Measurements from ENCODE around the gene CASP7. TPM values are rescaled to one million over a fixed set of nuclear protein-coding genes. Genes with fewer than 3 reads are reported as not detected.
"Not testable (repeated sequence)": the region's sequence is repeated elsewhere in the genome, so short reads cannot be mapped to it uniquely, and the experiment has no call there.

Gene CASP7
- total RNA-seq, 2 donors from 2014 or later, result 9.9 to 18.5 TPM

DNA sequence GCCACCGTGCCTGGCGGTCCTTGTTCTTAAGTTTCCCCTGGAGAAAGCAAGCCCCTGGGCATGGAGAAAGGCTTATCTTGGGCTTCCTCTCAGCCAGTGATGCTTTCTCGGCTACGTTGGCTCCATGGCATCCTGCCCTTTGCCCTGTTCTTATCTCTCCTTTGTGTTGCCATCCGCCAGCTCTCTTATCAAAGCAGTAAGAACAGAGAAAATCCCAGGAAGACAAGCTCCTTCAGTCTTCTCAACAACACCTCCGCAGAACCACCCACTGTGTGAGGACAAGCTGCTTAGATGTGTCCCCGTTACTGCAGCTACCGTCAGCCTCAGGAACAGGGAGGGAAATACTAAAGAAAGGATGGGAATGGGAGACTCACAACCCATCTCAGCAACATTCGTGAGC is 75.1 kb downstream of the CASP7 start:
- no peaks in the 10 kb centered on the region for H3K9me3 Mint-ChIP-seq
- peaks cover 12% of the 10 kb centered on the region for H3K27me3 Mint-ChIP-seq (ENCODE audit: low read depth)
- H3K27ac Mint-ChIP-seq, result no peak overlapping the region
- no peaks in the 10 kb centered on the region for H3K36me3 Mint-ChIP-seq (ENCODE audit: insufficient read depth in 2 of 2)
- no peak for DNase-seq
- H3K4me3 Mint-ChIP-seq, result no peak overlapping the region
- H3K4me1 Mint-ChIP-seq (ENCODE audit: low read depth), result no peaks in the 10 kb centered on the region
- ATAC-seq (replicated peaks in 1 of 2), result no peak

DNA sequence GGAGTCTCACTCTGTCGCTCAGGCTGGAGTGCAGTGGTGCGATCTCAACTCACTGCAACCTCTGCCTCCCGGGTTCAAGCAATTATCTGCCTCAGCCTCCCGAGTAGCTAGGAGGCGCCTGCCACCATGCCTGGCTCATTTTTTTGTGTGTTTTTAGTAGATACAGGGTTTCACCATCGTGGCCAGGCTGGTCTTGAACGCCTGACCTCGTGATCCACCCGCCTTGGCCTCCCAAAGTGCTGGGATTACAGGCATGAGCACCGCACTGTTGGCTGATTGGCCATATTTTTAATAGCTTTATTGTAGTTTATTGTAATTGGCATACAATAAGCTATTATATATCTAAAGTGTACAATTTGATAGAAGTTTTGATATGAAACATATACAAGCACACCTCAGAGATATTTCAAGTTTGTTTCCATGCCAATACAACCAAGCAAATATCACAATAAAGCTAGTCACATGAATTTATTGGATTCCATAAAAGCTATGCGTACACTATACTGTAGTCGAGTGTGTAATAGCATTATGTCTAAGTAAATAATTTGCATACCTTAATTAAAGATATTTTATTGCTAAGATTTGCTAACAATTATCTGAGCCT is 77.3 kb downstream of the CASP7 start:
- no peak for DNase-seq
- Mint-ChIP-seq H3K9me3 (no peaks in the 10 kb centered on the region), H3K27ac (no peak overlapping the region), H3K27me3 (ENCODE audit: low read depth) (peaks cover 17% of the 10 kb centered on the region), H3K36me3 (ENCODE audit: insufficient read depth in 2 of 2) (no peaks in the 10 kb centered on the region), H3K4me3 (no peak overlapping the region), H3K4me1 (ENCODE audit: low read depth) (no peaks in the 10 kb centered on the region)
- no peak for ATAC-seq (replicated peaks in 1 of 2)

DNA sequence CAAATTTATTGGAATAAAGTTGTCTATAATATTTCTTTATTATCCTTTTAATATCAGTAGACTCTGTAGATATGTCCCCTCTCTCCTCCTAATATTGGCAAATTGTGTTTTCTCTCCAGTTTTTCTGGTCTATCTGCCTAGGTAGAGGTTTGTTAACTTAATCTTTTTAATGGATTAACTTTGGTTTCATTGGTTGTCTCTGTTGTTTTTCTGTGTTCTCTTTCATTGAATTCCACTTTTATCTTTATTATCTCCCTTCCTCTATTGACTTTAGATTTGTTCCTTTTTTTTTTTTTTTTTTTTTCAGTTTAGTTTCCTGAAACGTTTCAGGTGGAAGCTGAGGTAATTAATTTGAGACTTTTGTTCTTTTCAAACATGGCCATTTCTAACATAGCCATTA is 82.4 kb downstream of the CASP7 start:
- no peak for ATAC-seq (replicated peaks in 1 of 2)
- H3K36me3 Mint-ChIP-seq (ENCODE audit: insufficient read depth in 2 of 2), result peaks cover 1 to 3% of the 10 kb centered on the region in 2 donors
- peaks cover 17% of the 10 kb centered on the region for H3K27me3 Mint-ChIP-seq (ENCODE audit: low read depth)

DNA sequence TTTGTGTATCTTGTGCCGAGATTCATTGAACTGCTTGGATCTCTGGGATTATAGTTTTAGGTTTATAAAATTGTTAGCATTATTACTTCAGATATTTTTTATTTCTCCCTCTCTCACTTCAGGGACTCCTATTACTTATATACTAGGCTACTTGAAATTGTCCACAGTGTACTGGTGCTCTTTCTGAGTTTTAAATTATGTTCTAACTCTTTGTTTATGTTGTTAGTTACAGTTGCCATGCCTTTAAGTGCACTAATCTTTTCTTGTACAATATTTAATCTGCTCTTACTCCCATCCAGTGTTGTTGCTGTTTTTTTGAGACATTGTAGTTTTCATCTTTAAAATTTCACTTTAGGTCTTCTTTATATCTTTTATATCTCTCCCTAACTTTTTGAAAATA is 84.9 kb downstream of the CASP7 start:
- no peak for DNase-seq
- Mint-ChIP-seq H3K4me3 (no peak overlapping the region), H3K4me1 (ENCODE audit: low read depth) (no peaks in the 10 kb centered on the region), H3K9me3 (no peaks in the 10 kb centered on the region), H3K27me3 (ENCODE audit: low read depth) (peaks cover 24% of the 10 kb centered on the region), H3K27ac (no peak overlapping the region), H3K36me3 (ENCODE audit: insufficient read depth in 2 of 2) (peaks cover 1 to 3% of the 10 kb centered on the region in 2 donors)
- no peak for ATAC-seq (replicated peaks in 1 of 2)

More for the DNA sequence above, 82.4 kb downstream of the CASP7 start:
- H3K27ac Mint-ChIP-seq, result no peak overlapping the region
- DNase-seq, result no peak
- no peaks in the 10 kb centered on the region for H3K4me1 Mint-ChIP-seq (ENCODE audit: low read depth)
- no peaks in the 10 kb centered on the region for H3K9me3 Mint-ChIP-seq
- H3K4me3 Mint-ChIP-seq, result no peak overlapping the region

DNA sequence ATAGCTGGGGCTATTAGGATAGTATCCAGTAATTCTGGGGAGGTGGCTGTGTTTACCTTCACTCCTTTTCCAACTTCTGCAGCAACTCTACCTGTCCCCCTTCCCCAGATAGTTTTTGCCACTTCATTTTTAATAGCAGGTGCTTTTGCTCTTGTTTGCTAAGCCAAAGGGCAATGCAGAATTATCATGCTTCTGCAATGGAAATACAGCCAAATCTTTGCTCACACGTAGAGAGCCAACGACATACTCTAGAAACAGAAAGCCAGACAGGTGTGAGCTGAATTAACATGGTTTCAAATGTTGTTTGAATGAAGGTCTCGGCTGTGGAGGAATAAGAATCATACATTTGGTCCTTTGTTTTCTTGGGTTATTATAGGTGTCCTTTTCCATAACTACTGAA is 86.2 kb downstream of the CASP7 start:
- H3K4me1 Mint-ChIP-seq (ENCODE audit: low read depth), result no peaks in the 10 kb centered on the region
- H3K27me3 Mint-ChIP-seq (ENCODE audit: low read depth), result peaks cover 26% of the 10 kb centered on the region
- H3K36me3 Mint-ChIP-seq (ENCODE audit: insufficient read depth in 2 of 2), result peaks cover 1 to 3% of the 10 kb centered on the region in 2 donors
- DNase-seq (no peak), ATAC-seq (replicated peaks in 1 of 2) (no peak)
- no peak overlapping the region for H3K4me3 Mint-ChIP-seq
- H3K27ac Mint-ChIP-seq, result no peak overlapping the region
- no peaks in the 10 kb centered on the region for H3K9me3 Mint-ChIP-seq

DNA sequence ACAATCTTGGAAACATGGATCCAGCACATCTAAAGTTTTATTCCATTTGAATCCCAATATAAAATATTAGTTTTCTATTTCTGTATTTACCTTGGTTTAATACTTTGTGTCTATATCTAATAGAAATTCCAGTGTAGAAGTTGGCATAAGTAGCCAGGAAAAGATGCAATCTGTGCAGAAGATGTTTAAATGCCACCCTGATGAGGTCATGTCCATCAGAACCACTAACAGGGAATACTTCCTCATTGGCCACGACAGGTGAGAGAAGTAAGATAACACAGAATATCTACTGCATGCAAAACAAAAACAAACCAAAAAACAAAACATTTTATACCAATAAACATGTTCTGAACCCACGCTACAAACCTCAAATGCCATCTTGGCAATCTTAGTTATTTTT is 87.5 kb downstream of the CASP7 start:
- Mint-ChIP-seq H3K4me1 (ENCODE audit: low read depth) (no peaks in the 10 kb centered on the region), H3K27ac (no peak overlapping the region), H3K4me3 (no peak overlapping the region), H3K27me3 (ENCODE audit: low read depth) (peaks cover 26% of the 10 kb centered on the region), H3K36me3 (ENCODE audit: insufficient read depth in 2 of 2) (peaks cover 1 to 3% of the 10 kb centered on the region in 2 donors), H3K9me3 (no peaks in the 10 kb centered on the region)
- DNase-seq (no peak), ATAC-seq (replicated peaks in 1 of 2) (no peak)

DNA sequence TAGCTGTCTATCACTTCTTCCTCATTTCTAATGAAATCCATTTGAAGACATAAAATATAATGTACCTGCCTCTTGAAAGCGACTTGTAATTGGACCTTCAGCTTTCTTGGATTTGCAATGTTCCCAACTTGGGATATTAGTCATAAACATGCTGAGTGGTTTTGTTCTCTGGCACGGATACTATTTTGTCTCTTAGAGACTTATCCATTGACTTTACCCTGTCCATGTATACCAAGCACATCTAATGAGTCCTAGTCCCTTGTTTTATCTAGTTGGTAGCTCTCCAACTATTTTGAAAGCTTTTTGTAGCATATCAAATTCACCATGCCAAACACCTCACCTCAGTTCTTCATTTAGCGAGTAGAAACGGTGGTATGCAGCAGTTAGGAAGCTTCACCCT is 90.6 kb downstream of the CASP7 start:
- H3K27ac Mint-ChIP-seq, result no peak overlapping the region
- no peaks in the 10 kb centered on the region for H3K36me3 Mint-ChIP-seq (ENCODE audit: insufficient read depth in 2 of 2)
- ATAC-seq (replicated peaks in 1 of 2) (no peak), DNase-seq (no peak)
- H3K4me1 Mint-ChIP-seq (ENCODE audit: low read depth), result no peaks in the 10 kb centered on the region
- H3K4me3 Mint-ChIP-seq, result no peak overlapping the region
- H3K27me3 Mint-ChIP-seq (ENCODE audit: low read depth), result peaks cover 16% of the 10 kb centered on the region
- no peaks in the 10 kb centered on the region for H3K9me3 Mint-ChIP-seq

DNA sequence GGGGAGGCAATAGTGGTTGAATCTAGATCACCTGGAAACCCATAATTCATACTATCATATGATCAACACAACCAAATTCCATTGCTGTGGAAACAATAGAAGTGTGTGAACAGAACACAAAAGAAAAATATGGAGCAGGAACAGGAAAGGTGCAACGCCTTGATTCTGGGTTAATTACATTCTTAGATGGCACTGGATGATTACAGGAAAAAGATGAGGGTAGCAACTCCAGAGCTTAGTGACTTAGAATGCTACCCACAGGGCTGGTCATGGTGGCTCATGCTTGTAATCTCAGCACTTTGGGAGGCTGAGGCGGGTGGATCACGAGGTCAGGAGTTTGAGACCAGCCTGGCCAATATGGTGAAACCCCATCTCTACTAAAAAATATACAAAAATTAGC is 91.4 kb downstream of the CASP7 start:
- peaks cover 16% of the 10 kb centered on the region for H3K27me3 Mint-ChIP-seq (ENCODE audit: low read depth)
- H3K27ac Mint-ChIP-seq; H3K4me1 Mint-ChIP-seq (ENCODE audit: low read depth); DNase-seq; H3K4me3 Mint-ChIP-seq; H3K9me3 Mint-ChIP-seq; ATAC-seq (replicated peaks in 1 of 2); H3K36me3 Mint-ChIP-seq (ENCODE audit: insufficient read depth in 2 of 2): not testable (repeated sequence)

DNA sequence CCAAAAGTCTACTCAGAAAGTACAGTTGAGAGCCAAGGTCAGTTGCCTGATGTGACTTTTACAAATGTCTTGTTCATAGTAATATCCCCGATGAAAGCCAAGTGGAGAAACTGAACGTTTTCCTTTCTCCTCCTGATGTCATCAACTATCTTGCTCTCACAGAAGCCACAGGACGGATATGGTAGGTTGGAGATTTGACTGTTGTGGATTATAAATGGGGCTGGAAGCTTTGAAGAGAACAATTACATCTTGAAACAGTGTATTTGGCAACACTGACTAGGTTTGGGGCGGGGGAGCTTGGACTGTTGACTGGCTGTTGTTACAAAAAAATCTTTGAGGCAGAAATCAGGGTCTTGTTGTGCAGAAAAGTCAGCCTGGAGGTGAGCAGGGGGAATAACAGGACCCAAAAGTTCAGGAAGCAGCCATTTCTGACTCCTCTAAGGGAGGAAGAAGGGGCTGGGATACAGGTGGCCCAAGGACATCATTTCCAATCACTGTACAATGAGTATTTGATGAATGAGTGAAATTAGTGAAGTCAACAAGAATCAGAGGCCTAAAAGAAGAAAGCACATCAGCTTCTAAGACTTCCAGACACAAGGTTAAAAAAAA is 96.1 kb downstream of the CASP7 start:
- Mint-ChIP-seq H3K9me3 (no peaks in the 10 kb centered on the region), H3K27me3 (ENCODE audit: low read depth) (peaks cover 6% of the 10 kb centered on the region), H3K4me1 (ENCODE audit: low read depth) (no peaks in the 10 kb centered on the region), H3K4me3 (no peak overlapping the region), H3K36me3 (ENCODE audit: insufficient read depth in 2 of 2) (no peaks in the 10 kb centered on the region), H3K27ac (no peak overlapping the region)
- no peak for DNase-seq
- no peak for ATAC-seq (replicated peaks in 1 of 2)

DNA sequence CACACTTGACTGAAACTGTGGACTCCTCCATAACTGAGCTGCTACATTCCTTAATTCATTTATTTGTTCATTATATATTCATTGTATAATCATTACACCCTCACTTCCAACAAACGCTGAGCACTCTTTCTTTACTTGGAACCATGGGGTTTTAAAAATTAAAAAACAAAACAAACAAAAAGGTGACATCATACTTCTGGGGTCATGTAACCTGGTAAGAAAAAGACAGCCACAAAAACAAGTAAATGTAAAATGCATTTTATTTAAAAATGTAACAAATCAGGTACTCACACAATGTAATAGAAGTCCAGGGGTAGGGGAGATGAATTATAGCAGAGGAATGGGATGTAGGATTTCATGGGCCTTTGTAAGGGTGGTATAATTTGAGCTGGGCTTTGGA is 96.8 kb downstream of the CASP7 start:
- peaks cover 6% of the 10 kb centered on the region for H3K27me3 Mint-ChIP-seq (ENCODE audit: low read depth)
- no peak overlapping the region for H3K27ac Mint-ChIP-seq
- no peaks in the 10 kb centered on the region for H3K36me3 Mint-ChIP-seq (ENCODE audit: insufficient read depth in 2 of 2)
- H3K4me3 Mint-ChIP-seq, result no peak overlapping the region
- no peaks in the 10 kb centered on the region for H3K4me1 Mint-ChIP-seq (ENCODE audit: low read depth)
- no peak for DNase-seq
- no peak for ATAC-seq (replicated peaks in 1 of 2)
- no peaks in the 10 kb centered on the region for H3K9me3 Mint-ChIP-seq

Other genes with a start within 250 kb of the CASP7 start
- not detected for gene HABP2, start 126.9 kb upstream of the CASP7 start, total RNA-seq
- not detected for gene NRAP, start 15.9 kb upstream of the CASP7 start, total RNA-seq
- gene PLEKHS1, start 71.8 kb downstream of the CASP7 start, total RNA-seq, result not detected
- 10 to 100 TPM; 15.4 to 16.5 TPM for gene DCLRE1A, start 174.2 kb downstream of the CASP7 start, total RNA-seq
- 10 to 100 TPM; 30.6 to 30.9 TPM for gene NHLRC2, start 174.7 kb downstream of the CASP7 start, total RNA-seq